ACC112 (cell line): ENCODE results near the gene CKLF.

ENCODE experiments used
- H2AFZ ChIP-seq: fragments of 200-600 bp; sonication (generic); one replicate; pipeline ENCODE4 v1.6.0; 2017; ENCODE audit warnings: antibody characterized with exemption, low read length; ENCODE audit not compliant: unreplicated experiment
- H3K27ac ChIP-seq: fragments of 200-600 bp; sonication (generic); 2 replicates; pipeline ENCODE4 v1.5.1; 2014; ENCODE audit warnings: low read depth, mild to moderate bottlenecking, antibody characterized with exemption, low read length, moderate library complexity
- H3K27me3 ChIP-seq: fragments of 200-600 bp; sonication (generic); 2 replicates; pipeline ENCODE4 v1.6.1; 2014; ENCODE audit warnings: mild to moderate bottlenecking, antibody characterized with exemption, low read length, moderate library complexity, mixed read lengths; ENCODE audit not compliant: insufficient read depth
- H3K36me3 ChIP-seq: fragments of 200-600 bp; sonication (generic); 2 replicates; pipeline ENCODE4 v1.6.1; 2016; ENCODE audit warnings: mild to moderate bottlenecking, antibody characterized with exemption, low read length, moderate library complexity, mixed read lengths; ENCODE audit not compliant: insufficient read depth
- H3K4me1 ChIP-seq: fragments of 200-600 bp; sonication (generic); one replicate; pipeline ENCODE4 v1.6.1; 2016; ENCODE audit warnings: low read length, mixed read lengths; ENCODE audit not compliant: insufficient read depth, unreplicated experiment, control insufficient read depth
- H3K4me3 ChIP-seq: fragments of 200-600 bp; sonication (generic); 2 replicates; pipeline ENCODE4 v1.5.1; 2014; ENCODE audit warnings: mild to moderate bottlenecking, low read depth, low read length
- H3K79me2 ChIP-seq: fragments of 200-600 bp; sonication (generic); one replicate; pipeline ENCODE4 v1.6.0; 2016; ENCODE audit warnings: low read length; ENCODE audit not compliant: control insufficient read depth, unreplicated experiment, insufficient read depth

Gene CKLF

GRCh38 chr16:66574081-66574480 lies 21.7 kb downstream of the CKLF start:
- Histone ChIP-seq H2AFZ (no peak overlapping the region), H3K4me1 (peaks cover 18% of the 10 kb centered on the region), H3K27ac (no peak overlapping the region), H3K4me3 (no peak overlapping the region), H3K36me3 (peaks cover 9% of the 10 kb centered on the region; the same call in 1 of the 2 replicates), H3K27me3 (no peaks in the 10 kb centered on the region), H3K79me2 (no peaks in the 10 kb centered on the region)

- no peak overlapping the region for H2AFZ ChIP-seq
- H3K4me1 ChIP-seq = peaks cover 13% of the 10 kb centered on the region
- H3K36me3 ChIP-seq = peaks cover 9% of the 10 kb centered on the region; the same call in 1 of the 2 replicates
- no peak overlapping the region for H3K27ac ChIP-seq
- no peaks in the 10 kb centered on the region for H3K79me2 ChIP-seq
- no peak overlapping the region for H3K4me3 ChIP-seq
- H3K27me3 ChIP-seq = no peaks in the 10 kb centered on the region
These were observed 22.2 kb downstream of the CKLF start for GRCh38 chr16:66574531-66574930.

- H3K27me3 ChIP-seq = no peaks in the 10 kb centered on the region
- H3K79me2 ChIP-seq = no peaks in the 10 kb centered on the region
- H3K4me3 ChIP-seq = no peak overlapping the region
- H2AFZ ChIP-seq = no peak overlapping the region
- H3K4me1 ChIP-seq = peaks cover 9% of the 10 kb centered on the region
- peaks cover 9% of the 10 kb centered on the region; the same call in 1 of the 2 replicates for H3K36me3 ChIP-seq
- no peak overlapping the region for H3K27ac ChIP-seq
These were observed 22.7 kb downstream of the CKLF start for GRCh38 chr16:66575060-66575459.

GRCh38 chr16:66576296-66576695 lies 23.9 kb downstream of the CKLF start:
- Histone ChIP-seq H3K27me3 (no peaks in the 10 kb centered on the region), H3K4me1 (peaks cover 13% of the 10 kb centered on the region), H3K27ac (no peak overlapping the region), H3K79me2 (no peaks in the 10 kb centered on the region), H3K36me3 (peaks cover 3% of the 10 kb centered on the region; the same call in 1 of the 2 replicates), H3K4me3 (no peak overlapping the region), H2AFZ (no peak overlapping the region)

- H2AFZ ChIP-seq = no peak within 1 kb of the TSS
- H3K4me3 ChIP-seq = no peak within 1 kb of the TSS
- no peaks in the 10 kb centered on the region for H3K27me3 ChIP-seq
- no peaks in the 10 kb centered on the region for H3K36me3 ChIP-seq
- H3K27ac ChIP-seq = peak within 1 kb of the TSS; percentile 10; the same call in 1 of the 2 replicates
- H3K79me2 ChIP-seq = no peaks in the 10 kb centered on the region
- peaks cover 20% of the 10 kb centered on the region for H3K4me1 ChIP-seq
These were observed 26.5 kb downstream of the CKLF start, which contains the start of gene CMTM2 for GRCh38 chr16:66578651-66579531. Gene CMTM2, plus strand, starts transcription at chr16:66579463. Its CDS starts 145 bp downstream, at chr16:66579608.

GRCh38 chr16:66580605-66581209 lies 28.3 kb downstream of the CKLF start:
- no peak overlapping the region for H2AFZ ChIP-seq
- H3K4me3 ChIP-seq = 0 out of 2 replicates have a peak overlapping the region, but pooled peaks have one; percentile 9
- peaks cover 20% of the 10 kb centered on the region for H3K4me1 ChIP-seq
- H3K36me3 ChIP-seq = no peaks in the 10 kb centered on the region
- H3K79me2 ChIP-seq = no peaks in the 10 kb centered on the region
- H3K27me3 ChIP-seq = no peaks in the 10 kb centered on the region
- H3K27ac ChIP-seq = peak overlapping the region; percentile 69

- Histone ChIP-seq H3K27me3 (no peaks in the 10 kb centered on the region), H2AFZ (peak overlapping the region; percentile 82), H3K79me2 (no peaks in the 10 kb centered on the region), H3K36me3 (no peaks in the 10 kb centered on the region), H3K27ac (peak overlapping the region; percentile 69), H3K4me3 (peak overlapping the region; percentile 9; the same call in 1 of the 2 replicates), H3K4me1 (peaks cover 20% of the 10 kb centered on the region)
These were observed 29.0 kb downstream of the CKLF start for GRCh38 chr16:66581246-66581952.

GRCh38 chr16:66585481-66586239 lies 33.3 kb downstream of the CKLF start:
- Histone ChIP-seq H3K79me2 (no peaks in the 10 kb centered on the region), H2AFZ (no peak overlapping the region), H3K4me1 (peaks cover 13% of the 10 kb centered on the region)

GRCh38 chr16:66587881-66588600 lies 35.7 kb downstream of the CKLF start:
- Histone ChIP-seq H3K27ac (no peak overlapping the region), H2AFZ (no peak overlapping the region), H3K27me3 (no peaks in the 10 kb centered on the region), H3K36me3 (no peaks in the 10 kb centered on the region), H3K79me2 (no peaks in the 10 kb centered on the region), H3K4me3 (no peak overlapping the region), H3K4me1 (no peaks in the 10 kb centered on the region)

More at GRCh38 chr16:66585481-66586239, 33.3 kb downstream of the CKLF start:
- H3K27me3 ChIP-seq = no peaks in the 10 kb centered on the region
- H3K36me3 ChIP-seq = no peaks in the 10 kb centered on the region
- H3K27ac ChIP-seq = no peak overlapping the region
- no peak overlapping the region for H3K4me3 ChIP-seq
